Gastrocnemius medialis (tissue), 4 donors: ENCODE measurements around the gene CDH2. TPM values are rescaled to one million over a fixed set of nuclear protein-coding genes. Genes with fewer than 3 reads are reported as not detected.

Source experiments
- ATAC-seq, 2 donors: fragments of 150-250 bp; one replicate each; pipeline ENCODE4 v1.9.1; 2016
- DNase-seq, 2 donors: peaks; one replicate each; pipeline ENCODE4 v3.0.0-alpha.2; 2019
- H3K27ac ChIP-seq, 4 donors: fragments of 200-600 bp; sonication (generic); 1 replicate in 1 of 4; 2 replicates in 3 of 4; pipeline ENCODE4 v1.5.1; 2016 to 2018; ENCODE audit warnings: mild to moderate bottlenecking in 2 of 4, moderate library complexity in 1 of 4
- H3K27me3 ChIP-seq, 3 donors: fragments of 200-600 bp; sonication (generic) in 2 of 3; 1 replicate in 1 of 3; 2 replicates in 2 of 3; pipeline versions ENCODE4 v1.5.1 to v1.6.0; 2016 to 2019; ENCODE audit warnings: mild to moderate bottlenecking in 1 of 3, moderate library complexity in 1 of 3
- H3K36me3 ChIP-seq, 2 donors: fragments of 200-600 bp; sonication (generic) in 1 of 2; one replicate each; pipeline ENCODE4 v1.5.1; 2017 to 2018
- H3K4me1 ChIP-seq, 2 donors: fragments of 200-600 bp; sonication (generic) in 1 of 2; one replicate each; pipeline ENCODE4 v1.5.1; 2016 to 2017; ENCODE audit warnings: mild to moderate bottlenecking in 2 of 2
- H3K4me3 ChIP-seq, 4 donors: fragments of 200-600 bp; sonication (generic) in 3 of 4; 1 replicate in 1 of 4; 2 replicates in 3 of 4; pipeline ENCODE4 v1.5.1; 2016 to 2019; ENCODE audit warnings: mild to moderate bottlenecking in 2 of 4
- H3K9me3 ChIP-seq, 3 donors: fragments of 200-600 bp; sonication (generic) in 2 of 3; 1 replicate in 1 of 3; 2 replicates in 2 of 3; pipeline ENCODE4 v1.5.1; 2016 to 2019
- POLR2A ChIP-seq, 2 donors: fragments of 450-650 bp; IDR thresholded peaks; one replicate each; pipeline ENCODE4 v1.6.1; 2017; ENCODE audit warnings: antibody characterized with exemption in 2 of 2, mild to moderate bottlenecking in 2 of 2, moderate library complexity in 2 of 2
- in situ Hi-C, 4 donors: fragments of 200-750 bp; cut with MboI; loops; one replicate each; pipeline versions ENCODE4 v1.15.0 to v1.8.0; 2017; ENCODE audit warnings: low sequenced_read_pairs in 4 of 4
- intact Hi-C: fragments of 100-400 bp; cut with DNase I; formaldehyde crosslinking; loops from one replicate; pipeline ENCODE4 v1.15.1; 2023; ENCODE audit warnings: low total_unique reads
- total RNA-seq, 4 donors: library from RNA; depleted of rRNA; stranded (reverse); fragments of >200 nt; gene quantifications; one replicate each; pipeline versions ENCODE4 v1.1.0 to v1.2.3, GENCODE V29; 2016
- TF ChIP-seq, protein P1 (sequence below), 5 experiments: fragments of 450-650 bp in 3 of 5; fragments of 200-600 bp in 2 of 5; sonication (generic) in 2 of 5; IDR thresholded peaks in 4 of 5; conservative IDR thresholded peaks in 1 of 5; 1 replicate in 4 of 5; 2 replicates in 1 of 5; pipeline ENCODE4 v1.5.1; 2016 to 2019; ENCODE audit warnings: antibody characterized with exemption in 5 of 5, mild to moderate bottlenecking in 3 of 5, moderate library complexity in 3 of 5

Gene CDH2
- total RNA-seq, 4 donors from 2014 or later = 0.38 to 0.62 (median 0.51) TPM; not detected in 1

DNA sequence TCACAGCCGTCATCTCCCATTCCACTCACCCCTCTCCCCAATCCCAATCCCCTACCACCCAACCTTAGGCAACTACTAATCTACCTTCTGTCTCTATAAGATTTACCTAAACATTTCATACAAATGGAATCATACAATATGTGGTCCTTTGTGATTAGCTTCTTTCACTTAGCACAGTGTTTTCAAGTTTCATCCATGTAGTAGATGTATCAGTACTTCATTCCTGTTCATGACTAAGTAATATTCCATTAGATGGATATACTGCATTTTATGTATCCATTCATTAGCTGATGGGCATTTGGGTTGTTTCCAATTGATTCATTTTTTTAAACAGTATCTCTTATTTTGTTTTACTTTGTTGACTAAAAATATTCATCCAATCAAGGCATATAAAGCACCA lies 109.6 kb downstream of the CDH2 start:
- in situ Hi-C loops (no loop called here), intact Hi-C loops (no loop called here)
- DNase-seq = no peak
- Histone ChIP-seq H3K4me3 (no peak overlapping the region), H3K27ac (no peak overlapping the region), H3K4me1 (no peaks in the 10 kb centered on the region), H3K9me3 (no peaks in the 10 kb centered on the region), H3K27me3 (no peaks in the 10 kb centered on the region), H3K36me3 (no peaks in the 10 kb centered on the region)
- no peak for ATAC-seq
- TF ChIP-seq POLR2A (IDR thresholded peaks at IDR 0.05) = no peak
- TF ChIP-seq, protein P1, sequence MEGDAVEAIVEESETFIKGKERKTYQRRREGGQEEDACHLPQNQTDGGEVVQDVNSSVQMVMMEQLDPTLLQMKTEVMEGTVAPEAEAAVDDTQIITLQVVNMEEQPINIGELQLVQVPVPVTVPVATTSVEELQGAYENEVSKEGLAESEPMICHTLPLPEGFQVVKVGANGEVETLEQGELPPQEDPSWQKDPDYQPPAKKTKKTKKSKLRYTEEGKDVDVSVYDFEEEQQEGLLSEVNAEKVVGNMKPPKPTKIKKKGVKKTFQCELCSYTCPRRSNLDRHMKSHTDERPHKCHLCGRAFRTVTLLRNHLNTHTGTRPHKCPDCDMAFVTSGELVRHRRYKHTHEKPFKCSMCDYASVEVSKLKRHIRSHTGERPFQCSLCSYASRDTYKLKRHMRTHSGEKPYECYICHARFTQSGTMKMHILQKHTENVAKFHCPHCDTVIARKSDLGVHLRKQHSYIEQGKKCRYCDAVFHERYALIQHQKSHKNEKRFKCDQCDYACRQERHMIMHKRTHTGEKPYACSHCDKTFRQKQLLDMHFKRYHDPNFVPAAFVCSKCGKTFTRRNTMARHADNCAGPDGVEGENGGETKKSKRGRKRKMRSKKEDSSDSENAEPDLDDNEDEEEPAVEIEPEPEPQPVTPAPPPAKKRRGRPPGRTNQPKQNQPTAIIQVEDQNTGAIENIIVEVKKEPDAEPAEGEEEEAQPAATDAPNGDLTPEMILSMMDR (IDR thresholded peaks at IDR 0.05 in 4 of 5, conservative IDR thresholded peaks at IDR 0.05 in 1 of 5) = no peak

DNA sequence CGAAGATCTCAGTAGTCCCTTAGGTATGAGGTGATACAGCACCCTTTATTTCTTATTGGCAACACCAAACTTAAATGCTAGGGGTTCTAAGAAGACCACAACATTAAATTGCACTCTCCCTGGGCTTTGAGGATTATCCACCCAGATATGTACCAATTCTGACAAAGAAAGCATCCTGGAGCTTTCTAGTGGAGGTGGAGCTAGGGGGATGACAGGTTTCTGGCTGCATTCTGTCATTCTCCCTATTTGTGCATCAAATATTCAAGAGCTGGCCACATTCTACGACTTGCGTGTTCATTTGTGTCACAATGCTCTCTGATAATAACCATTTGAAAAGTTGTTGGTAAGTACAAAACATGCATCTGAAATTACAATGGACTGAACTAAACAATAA lies 111.1 kb downstream of the CDH2 start:
- DNase-seq (no peak), ATAC-seq (no peak)
- H3K27ac ChIP-seq = no peak overlapping the region
- intact Hi-C loops = no loop called here
- no peaks in the 10 kb centered on the region for H3K27me3 ChIP-seq
- H3K9me3 ChIP-seq = no peaks in the 10 kb centered on the region
- no peaks in the 10 kb centered on the region for H3K36me3 ChIP-seq
- no peak overlapping the region for H3K4me3 ChIP-seq
- TF ChIP-seq, protein P1 (IDR thresholded peaks at IDR 0.05 in 4 of 5, conservative IDR thresholded peaks at IDR 0.05 in 1 of 5) = no peak
- no peak for TF ChIP-seq POLR2A (IDR thresholded peaks at IDR 0.05)
- in situ Hi-C loops = no loop called here
- H3K4me1 ChIP-seq = no peaks in the 10 kb centered on the region

DNA sequence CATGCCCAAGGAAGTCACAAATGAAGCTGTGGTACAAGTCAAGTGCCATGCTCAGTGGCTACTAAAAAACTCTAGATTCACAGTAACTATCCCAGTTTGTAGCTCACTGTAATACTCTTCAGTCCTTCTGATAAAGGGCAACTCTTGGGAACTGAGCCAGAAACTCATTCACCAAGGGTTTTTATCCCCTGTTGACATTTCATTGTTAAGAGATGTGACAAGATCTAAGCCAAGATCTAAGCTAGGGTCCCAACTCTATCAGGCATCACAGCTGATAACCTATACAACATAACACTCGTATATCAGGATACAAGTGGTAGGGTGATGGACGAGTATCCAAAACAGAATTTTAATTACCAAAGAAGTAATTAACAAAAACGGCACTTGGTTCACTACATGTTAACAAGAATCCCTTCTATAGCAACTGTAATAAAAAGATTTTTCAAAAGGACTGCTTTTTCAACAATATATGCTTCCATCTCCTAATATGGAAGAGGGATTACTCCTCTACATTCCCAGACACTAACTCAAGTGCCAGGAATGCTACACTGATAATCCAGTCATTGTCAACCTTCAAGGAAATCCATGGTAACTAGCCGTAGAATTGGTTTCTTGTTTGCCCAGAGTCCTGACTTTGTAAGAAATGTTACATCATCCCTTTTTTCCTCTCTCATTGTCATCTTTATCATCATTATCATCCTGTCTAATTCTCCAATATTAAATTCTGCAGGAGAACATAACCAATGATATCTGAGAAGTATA lies 111.7 kb downstream of the CDH2 start:
- no peaks in the 10 kb centered on the region for H3K36me3 ChIP-seq
- intact Hi-C loops (no loop called here), in situ Hi-C loops (no loop called here)
- H3K27ac ChIP-seq = no peak overlapping the region
- TF ChIP-seq, protein P1 (IDR thresholded peaks at IDR 0.05 in 4 of 5, conservative IDR thresholded peaks at IDR 0.05 in 1 of 5) = no peak
- TF ChIP-seq POLR2A (IDR thresholded peaks at IDR 0.05) = no peak
- no peak for ATAC-seq
- no peak for DNase-seq
- H3K27me3 ChIP-seq = no peaks in the 10 kb centered on the region
- no peaks in the 10 kb centered on the region for H3K4me1 ChIP-seq
- H3K9me3 ChIP-seq = no peaks in the 10 kb centered on the region
- no peak overlapping the region for H3K4me3 ChIP-seq

DNA sequence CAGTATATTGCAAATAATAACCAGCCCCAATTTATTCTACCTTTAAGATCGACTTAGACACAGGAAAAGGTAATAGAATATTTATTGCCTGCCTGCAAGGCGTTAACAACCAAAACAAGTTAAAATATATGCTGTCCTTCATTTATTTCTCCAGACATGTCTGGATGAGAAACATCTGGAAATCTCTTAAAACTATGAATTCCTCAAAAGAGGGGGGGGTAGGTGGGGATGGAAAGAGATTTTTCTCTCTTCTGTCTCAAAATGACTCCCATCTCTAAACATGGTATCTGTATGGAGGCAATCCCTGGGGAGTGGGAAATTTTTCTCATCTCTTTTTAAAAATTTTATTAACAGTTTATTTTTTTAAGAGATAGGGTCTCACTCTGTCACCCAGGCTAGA lies 113.0 kb downstream of the CDH2 start:
- in situ Hi-C loops (no loop called here), intact Hi-C loops (no loop called here)
- Histone ChIP-seq H3K27ac (no peak overlapping the region), H3K27me3 (no peaks in the 10 kb centered on the region), H3K9me3 (no peaks in the 10 kb centered on the region), H3K36me3 (no peaks in the 10 kb centered on the region), H3K4me1 (no peaks in the 10 kb centered on the region), H3K4me3 (no peak overlapping the region)
- DNase-seq (no peak), ATAC-seq (no peak)
- TF ChIP-seq, protein P1 (IDR thresholded peaks at IDR 0.05 in 4 of 5, conservative IDR thresholded peaks at IDR 0.05 in 1 of 5) = no peak
- TF ChIP-seq POLR2A (IDR thresholded peaks at IDR 0.05) = no peak
